RWPE2 (cell line): Measurements from ENCODE around the gene CAMSAP3.

Experiments
- ATAC-seq: fragments of 200-7000 bp; cut with Tn5 transposase; 3 replicates; pipeline ENCODE4 v1.9.1; 2021; ENCODE audit warnings: low read depth
- DNase-seq: peaks from one replicate; pipeline ENCODE4 v3.0.0-alpha.2; 2020; ENCODE audit warnings: low spot score
- H3K27ac ChIP-seq: fragments of 450-650 bp; 2 replicates; pipeline ENCODE4 v1.5.1; 2017; ENCODE audit warnings: mild to moderate bottlenecking; ENCODE audit not compliant: poor library complexity, severe bottlenecking
- H3K27me3 ChIP-seq: fragments of 250-450 bp; sonication (Bioruptor Pico); 2 replicates; pipeline ENCODE4 v1.5.1; 2021; ENCODE audit warnings: mild to moderate bottlenecking, moderate library complexity; ENCODE audit not compliant: insufficient read depth, poor library complexity, severe bottlenecking
- H3K36me3 ChIP-seq: fragments of 250-450 bp; sonication (Bioruptor Pico); 2 replicates; pipeline ENCODE4 v1.5.1; 2020; ENCODE audit warnings: low read depth, mild to moderate bottlenecking, moderate library complexity
- H3K4me1 ChIP-seq: fragments of 250-450 bp; sonication (Bioruptor Pico); 2 replicates; pipeline ENCODE4 v1.5.1; 2021; ENCODE audit warnings: mild to moderate bottlenecking, moderate library complexity; ENCODE audit not compliant: insufficient read depth, poor library complexity, severe bottlenecking
- H3K4me3 ChIP-seq: fragments of 250-450 bp; sonication (Bioruptor Pico); 2 replicates; pipeline ENCODE4 v1.5.1; 2021; ENCODE audit warnings: mild to moderate bottlenecking, moderate library complexity; ENCODE audit not compliant: severe bottlenecking
- H3K9me3 ChIP-seq: fragments of 250-450 bp; sonication (Bioruptor Pico); 2 replicates; pipeline ENCODE4 v1.5.1; 2021; ENCODE audit warnings: mild to moderate bottlenecking, moderate library complexity; ENCODE audit not compliant: severe bottlenecking
- TF ChIP-seq, protein P1 (sequence below): fragments of 450-650 bp; IDR thresholded peaks from one replicate; pipeline ENCODE4 v1.5.1; 2017; ENCODE audit warnings: mild to moderate bottlenecking, moderate library complexity; ENCODE audit not compliant: poor library complexity, severe bottlenecking

CAMSAP3 gene

DNA sequence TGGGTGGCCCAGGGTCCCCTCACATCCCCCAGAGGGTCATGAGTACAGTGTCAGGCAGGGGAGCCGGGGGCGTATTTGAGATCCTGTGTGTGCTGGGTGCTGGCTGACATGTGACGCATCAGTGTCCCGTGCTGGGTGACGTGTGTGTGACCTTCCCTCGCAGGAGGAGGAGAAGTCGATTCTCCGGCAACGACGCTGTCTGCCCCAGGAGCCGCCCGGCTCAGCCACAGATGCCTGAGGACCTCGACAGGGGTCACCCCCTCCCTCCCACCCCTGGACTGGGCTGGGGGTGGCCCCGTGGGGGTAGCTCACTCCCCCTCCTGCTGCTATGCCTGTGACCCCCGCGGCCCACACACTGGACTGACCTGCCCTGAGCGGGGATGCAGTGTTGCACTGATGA, 34.3 kb upstream of the CAMSAP3 start:
- no peaks in the 10 kb centered on the region for H3K27me3 ChIP-seq
- no peak overlapping the region for H3K4me3 ChIP-seq
- no peak overlapping the region for H3K27ac ChIP-seq
- TF ChIP-seq, protein P1, sequence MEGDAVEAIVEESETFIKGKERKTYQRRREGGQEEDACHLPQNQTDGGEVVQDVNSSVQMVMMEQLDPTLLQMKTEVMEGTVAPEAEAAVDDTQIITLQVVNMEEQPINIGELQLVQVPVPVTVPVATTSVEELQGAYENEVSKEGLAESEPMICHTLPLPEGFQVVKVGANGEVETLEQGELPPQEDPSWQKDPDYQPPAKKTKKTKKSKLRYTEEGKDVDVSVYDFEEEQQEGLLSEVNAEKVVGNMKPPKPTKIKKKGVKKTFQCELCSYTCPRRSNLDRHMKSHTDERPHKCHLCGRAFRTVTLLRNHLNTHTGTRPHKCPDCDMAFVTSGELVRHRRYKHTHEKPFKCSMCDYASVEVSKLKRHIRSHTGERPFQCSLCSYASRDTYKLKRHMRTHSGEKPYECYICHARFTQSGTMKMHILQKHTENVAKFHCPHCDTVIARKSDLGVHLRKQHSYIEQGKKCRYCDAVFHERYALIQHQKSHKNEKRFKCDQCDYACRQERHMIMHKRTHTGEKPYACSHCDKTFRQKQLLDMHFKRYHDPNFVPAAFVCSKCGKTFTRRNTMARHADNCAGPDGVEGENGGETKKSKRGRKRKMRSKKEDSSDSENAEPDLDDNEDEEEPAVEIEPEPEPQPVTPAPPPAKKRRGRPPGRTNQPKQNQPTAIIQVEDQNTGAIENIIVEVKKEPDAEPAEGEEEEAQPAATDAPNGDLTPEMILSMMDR = no peak
- DNase-seq (no peak), ATAC-seq (no peak)
- no peaks in the 10 kb centered on the region for H3K4me1 ChIP-seq
- H3K36me3 ChIP-seq = peaks cover 5% of the 10 kb centered on the region
- H3K9me3 ChIP-seq = no peaks in the 10 kb centered on the region

DNA sequence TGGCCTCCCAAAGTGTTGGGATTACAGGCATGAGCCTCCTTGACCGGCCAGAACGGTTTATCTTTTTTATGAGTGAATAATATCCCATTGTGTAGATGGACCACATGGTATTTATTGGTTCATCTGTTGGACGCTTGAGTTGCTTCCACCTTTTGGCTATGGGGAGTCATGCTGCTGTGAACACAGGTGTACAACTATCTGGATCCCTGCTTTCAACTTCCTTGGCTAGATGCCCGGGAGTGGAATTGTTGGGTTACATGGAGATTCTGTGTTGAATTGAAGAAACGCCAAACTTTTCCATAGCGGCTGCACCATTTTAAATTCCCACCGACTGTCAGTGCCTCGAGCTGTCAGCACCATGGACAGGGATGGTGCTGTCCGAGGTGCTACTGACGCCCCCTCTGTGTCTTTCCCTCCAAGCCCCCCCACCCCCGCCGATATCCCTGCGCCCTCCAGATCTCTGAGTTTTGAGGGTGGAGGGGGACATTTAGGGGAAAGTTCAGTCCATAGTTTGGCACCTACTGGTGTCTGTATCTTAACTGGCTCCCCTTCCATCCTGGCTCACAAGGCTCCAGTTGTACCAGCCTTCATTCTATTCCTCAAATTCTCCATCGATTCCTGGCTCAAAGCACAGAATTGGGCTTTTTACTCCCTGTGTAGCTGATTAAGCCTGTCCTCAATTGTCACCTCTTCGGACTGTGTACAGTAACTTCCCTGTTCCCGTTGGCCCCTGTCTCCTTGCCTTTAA, 32.8 kb upstream of the CAMSAP3 start:
- ATAC-seq = no peak
- H3K4me3 ChIP-seq = no peak overlapping the region

DNA sequence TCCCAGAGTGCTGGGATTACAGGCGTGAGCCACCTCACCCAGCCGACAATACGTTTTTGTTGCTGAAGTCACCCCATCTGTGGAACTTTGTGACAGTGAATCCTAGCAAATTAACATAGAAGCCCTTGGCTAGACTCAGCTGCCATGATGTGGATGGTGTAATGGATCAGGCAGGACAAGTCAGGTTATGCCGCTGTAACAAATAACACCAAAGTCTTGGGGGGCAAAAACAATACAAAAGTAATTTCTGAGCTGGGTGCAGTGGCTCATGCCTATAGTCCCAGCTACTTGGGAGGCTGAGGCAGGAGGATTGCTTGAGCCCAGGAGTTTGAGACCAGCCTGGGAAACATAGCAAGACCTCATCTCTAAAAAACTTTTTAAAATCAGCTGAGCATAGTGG, 30.8 kb upstream of the CAMSAP3 start:
- no peaks in the 10 kb centered on the region for H3K9me3 ChIP-seq
- no peak for DNase-seq
- TF ChIP-seq, protein P1 = no peak
- no peak for ATAC-seq
- no peak overlapping the region for H3K27ac ChIP-seq
- no peak overlapping the region for H3K4me3 ChIP-seq
- no peaks in the 10 kb centered on the region for H3K36me3 ChIP-seq
- no peaks in the 10 kb centered on the region for H3K27me3 ChIP-seq
- no peaks in the 10 kb centered on the region for H3K4me1 ChIP-seq

More for the DNA sequence above, 32.8 kb upstream of the CAMSAP3 start:
- TF ChIP-seq, protein P1 = no peak
- Histone ChIP-seq H3K9me3 (no peaks in the 10 kb centered on the region), H3K27ac (no peak overlapping the region), H3K36me3 (peaks cover 3% of the 10 kb centered on the region), H3K4me1 (no peaks in the 10 kb centered on the region), H3K27me3 (no peaks in the 10 kb centered on the region)
- DNase-seq = no peak

DNA sequence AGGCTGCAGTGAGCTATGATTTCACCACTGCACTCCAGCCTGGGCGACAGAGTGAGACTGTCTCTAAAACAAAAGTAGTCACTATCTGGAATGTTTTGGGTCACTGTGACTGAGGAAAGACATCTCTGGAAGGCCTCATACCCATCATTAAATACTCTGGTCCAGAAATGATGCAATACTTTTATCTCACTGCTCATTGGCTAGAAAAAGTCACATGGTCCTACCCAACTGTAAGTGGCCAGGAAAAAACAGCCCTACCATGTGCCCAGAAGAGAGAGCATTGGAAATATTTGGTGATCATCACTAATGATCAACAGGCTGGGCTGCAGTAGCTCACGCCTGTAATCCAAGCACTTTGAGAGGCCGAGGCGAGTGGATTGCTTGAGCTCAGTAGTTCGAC, 30.3 kb upstream of the CAMSAP3 start:
- Histone ChIP-seq H3K36me3 (no peaks in the 10 kb centered on the region), H3K9me3 (no peaks in the 10 kb centered on the region), H3K4me1 (no peaks in the 10 kb centered on the region), H3K4me3 (no peak overlapping the region), H3K27ac (no peak overlapping the region), H3K27me3 (no peaks in the 10 kb centered on the region)
- no peak for DNase-seq
- TF ChIP-seq, protein P1 = no peak
- no peak for ATAC-seq

DNA sequence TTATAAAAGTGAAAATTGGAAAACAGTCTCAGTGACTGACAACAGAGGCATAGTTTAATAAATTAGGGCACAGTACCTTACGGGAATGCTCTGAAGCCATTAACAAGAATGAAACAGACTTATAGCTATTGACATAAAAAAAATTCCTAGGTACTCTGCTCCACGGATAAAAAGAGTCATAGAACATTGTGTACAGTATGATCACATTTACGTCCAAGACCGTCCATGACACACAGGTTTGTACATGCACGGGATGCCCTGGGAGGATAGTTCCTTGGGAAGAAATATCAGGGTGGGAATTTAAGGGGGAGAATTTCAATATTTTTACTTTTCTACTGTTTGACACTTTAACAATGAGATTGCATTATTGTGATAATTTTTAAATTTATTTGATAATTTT, 24.9 kb upstream of the CAMSAP3 start:
- H3K4me1 ChIP-seq = peaks cover 5% of the 10 kb centered on the region
- H3K27me3 ChIP-seq = no peaks in the 10 kb centered on the region
- ATAC-seq (0 out of 3 replicates have a peak, but pooled peaks have one; percentile 33), DNase-seq (no peak)
- TF ChIP-seq, protein P1 = no peak
- no peaks in the 10 kb centered on the region for H3K9me3 ChIP-seq
- no peak overlapping the region for H3K4me3 ChIP-seq
- H3K36me3 ChIP-seq = no peaks in the 10 kb centered on the region
- no peak overlapping the region for H3K27ac ChIP-seq
